ENCODE measurements around the gene HHIP.
"Not testable (repeated sequence)": the region's sequence is repeated elsewhere in the genome, so short reads cannot be mapped to it uniquely, and the experiment has no call there.

Gene HHIP

GRCh38 chr4:144757969-144758368 lies 112.0 kb downstream of the HHIP start:
- no peak for DNase-seq

- DNase-seq, result not testable (repeated sequence)
Measured at GRCh38 chr4:144768809-144769208, 122.9 kb downstream of the HHIP start.

DNA sequence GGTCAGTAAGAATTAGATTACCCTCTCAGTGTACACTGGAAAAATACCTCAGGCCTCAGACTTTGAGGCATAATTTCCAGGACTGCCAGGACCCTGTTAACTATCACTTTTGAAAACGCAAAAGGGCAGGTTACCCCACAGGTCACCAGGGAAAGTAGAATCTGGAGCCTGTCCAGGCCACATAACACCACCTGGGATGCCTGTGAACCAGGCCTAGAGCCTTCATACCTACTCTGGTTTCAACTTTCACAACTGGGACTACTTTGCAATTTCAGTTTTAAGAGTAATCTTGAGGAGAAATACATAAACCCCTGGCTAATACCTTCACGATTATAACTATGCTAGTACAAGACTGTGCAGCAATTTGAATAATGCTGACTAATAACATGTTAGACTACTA lies 132.4 kb downstream of the HHIP start:
- DNase-seq, result no peak

DNA sequence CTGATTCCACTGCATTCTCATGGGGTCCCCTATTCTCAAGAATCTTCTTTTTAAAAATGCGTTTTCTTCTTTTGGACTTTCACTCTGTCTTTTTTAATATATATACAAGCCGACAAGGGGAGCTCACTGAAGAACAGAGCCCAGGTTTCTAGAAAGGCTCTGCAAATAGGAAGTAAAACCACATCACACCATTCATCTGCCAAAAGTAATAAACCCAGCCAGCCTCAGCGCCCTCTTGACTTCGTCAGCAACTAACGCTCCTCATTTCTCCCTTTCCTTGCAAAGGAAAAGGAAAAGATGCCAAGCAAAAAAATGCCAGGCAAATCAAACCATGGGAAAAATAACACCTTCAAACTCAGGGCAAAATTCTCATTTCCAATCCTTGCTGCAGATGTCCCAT lies 136.4 kb downstream of the HHIP start:
- peak; percentile 41 for DNase-seq

- DNase-seq, result no peak
Measured at GRCh38 chr4:144785961-144786360, 140.0 kb downstream of the HHIP start.

DNA sequence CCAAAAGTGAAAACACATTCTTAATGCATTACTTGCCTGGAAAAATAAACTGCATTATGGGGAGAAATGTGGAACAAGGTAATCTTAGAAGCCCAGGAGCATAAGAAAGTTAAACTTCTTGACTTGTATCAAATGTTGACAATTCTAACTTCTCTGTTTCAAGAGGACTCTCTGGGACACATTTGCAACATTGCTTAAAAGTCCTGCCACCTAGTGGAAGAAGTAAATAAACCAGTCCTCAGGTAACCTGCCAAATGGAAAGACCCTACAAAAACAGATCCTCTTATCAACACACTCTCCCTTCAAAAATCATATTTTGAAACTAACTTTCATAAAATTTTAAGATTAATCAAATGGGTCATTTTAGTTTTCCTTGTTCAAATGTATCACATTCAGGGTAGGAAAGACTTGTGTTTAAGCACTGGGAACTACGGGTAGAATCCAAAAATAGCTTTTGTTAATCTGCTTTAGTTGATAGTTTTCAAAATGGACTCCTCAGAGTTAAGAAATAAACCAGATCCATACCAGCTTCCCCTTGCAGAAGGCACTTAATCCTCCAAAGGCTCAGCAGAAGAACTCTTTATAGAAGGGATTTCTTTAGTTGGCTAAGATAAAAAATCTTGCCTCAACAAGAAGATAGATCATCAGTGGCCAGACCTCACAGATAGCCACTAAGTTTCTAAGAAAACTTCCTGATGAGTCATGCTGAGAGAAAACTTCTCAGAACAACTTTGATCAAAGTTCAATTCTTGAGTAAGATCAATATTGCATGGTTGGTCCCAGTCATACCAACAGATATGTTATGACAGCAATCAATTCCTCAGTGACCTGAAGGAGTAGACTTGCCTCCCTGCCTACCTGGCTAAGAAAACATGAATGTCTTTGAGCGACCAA lies 141.7 kb downstream of the HHIP start:
- DNase-seq, result no peak

DNA sequence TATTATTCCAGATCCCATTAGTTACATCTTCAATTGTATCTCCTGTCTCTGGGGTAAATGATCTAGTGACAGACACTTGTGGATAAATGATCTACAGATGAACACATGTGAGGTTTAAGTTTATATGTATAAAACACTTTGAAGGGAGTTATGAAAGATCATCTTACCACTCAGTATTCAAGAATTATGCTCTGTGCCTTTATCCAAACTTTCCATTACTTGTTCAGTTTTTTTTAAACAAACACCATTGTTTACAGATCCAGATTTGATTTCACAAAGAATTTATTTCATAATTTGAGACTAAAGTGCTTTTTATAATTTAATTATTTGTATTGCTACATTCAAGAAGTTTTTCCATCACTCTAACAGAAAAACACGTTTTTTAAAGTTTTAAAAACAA lies 142.5 kb downstream of the HHIP start:
- DNase-seq, result no peak

- DNase-seq, result not testable (repeated sequence)
Measured at GRCh38 chr4:144791933-144792332, 146.0 kb downstream of the HHIP start.

Data from left hindlimb (tissue), 1 donor.